ENCODE results near the gene FAM219B.
A peak's percentile ranks its signal among the peaks of the same experiment; 100 is the strongest.

Gene FAM219B

GRCh38 chr15:74885461-74885860 is 21.2 kb downstream of the FAM219B start:
- Histone ChIP-seq H3K27ac (ENCODE audit: low read depth, low read length) (no peak overlapping the region), H3K36me3 (ENCODE audit: control insufficient read depth, insufficient read depth, low read length) (no peaks in the 10 kb centered on the region), H3K27me3 (ENCODE audit: control insufficient read depth, insufficient read depth, low read length) (no peaks in the 10 kb centered on the region)

GRCh38 chr15:74884428-74885223 is 22.0 kb downstream of the FAM219B start:
- H3K9ac ChIP-seq (ENCODE audit: low read length) = no peak overlapping the region
- no peaks in the 10 kb centered on the region for H3K36me3 ChIP-seq (ENCODE audit: control insufficient read depth, insufficient read depth, low read length)
- no peak overlapping the region for H3K4me3 ChIP-seq (ENCODE audit: low read length)
- H3K27ac ChIP-seq (ENCODE audit: low read depth, low read length) = no peak overlapping the region
- no peaks in the 10 kb centered on the region for H3K27me3 ChIP-seq (ENCODE audit: control insufficient read depth, insufficient read depth, low read length)
- peaks cover 6% of the 10 kb centered on the region for H3K4me1 ChIP-seq (ENCODE audit: control insufficient read depth, insufficient read depth, low read length)

More at GRCh38 chr15:74885461-74885860, 21.2 kb downstream of the FAM219B start:
- Histone ChIP-seq H3K4me1 (ENCODE audit: control insufficient read depth, insufficient read depth, low read length) (peaks cover 7% of the 10 kb centered on the region), H3K9ac (ENCODE audit: low read length) (no peak overlapping the region), H3K4me3 (ENCODE audit: low read length) (no peak overlapping the region)

GRCh38 chr15:74882528-74882927 is 24.1 kb downstream of the FAM219B start:
- no peak overlapping the region for H3K9ac ChIP-seq (ENCODE audit: low read length)
- H3K36me3 ChIP-seq (ENCODE audit: control insufficient read depth, insufficient read depth, low read length) = no peaks in the 10 kb centered on the region
- H3K4me3 ChIP-seq (ENCODE audit: low read length) = no peak overlapping the region
- no peak overlapping the region for H3K27ac ChIP-seq (ENCODE audit: low read depth, low read length)
- H3K4me1 ChIP-seq (ENCODE audit: control insufficient read depth, insufficient read depth, low read length) = no peaks in the 10 kb centered on the region
- no peaks in the 10 kb centered on the region for H3K27me3 ChIP-seq (ENCODE audit: control insufficient read depth, insufficient read depth, low read length)

- Histone ChIP-seq H3K4me1 (ENCODE audit: control insufficient read depth, insufficient read depth, low read length) (no peaks in the 10 kb centered on the region), H3K4me3 (ENCODE audit: low read length) (no peak overlapping the region), H3K27me3 (ENCODE audit: control insufficient read depth, insufficient read depth, low read length) (no peaks in the 10 kb centered on the region), H3K36me3 (ENCODE audit: control insufficient read depth, insufficient read depth, low read length) (no peaks in the 10 kb centered on the region), H3K9ac (ENCODE audit: low read length) (no peak overlapping the region), H3K27ac (ENCODE audit: low read depth, low read length) (no peak overlapping the region)
Measured at GRCh38 chr15:74878273-74878672, 28.4 kb downstream of the FAM219B start.

- H3K36me3 ChIP-seq (ENCODE audit: control insufficient read depth, insufficient read depth, low read length) = no peaks in the 10 kb centered on the region
- H3K4me3 ChIP-seq (ENCODE audit: low read length) = peak overlapping the region; percentile 87
- H3K9ac ChIP-seq (ENCODE audit: low read length) = peak overlapping the region; percentile 84
- peak overlapping the region; percentile 84 for H3K27ac ChIP-seq (ENCODE audit: low read depth, low read length)
- H3K4me1 ChIP-seq (ENCODE audit: control insufficient read depth, insufficient read depth, low read length) = peaks cover 13% of the 10 kb centered on the region
- H3K27me3 ChIP-seq (ENCODE audit: control insufficient read depth, insufficient read depth, low read length) = no peaks in the 10 kb centered on the region
Measured at GRCh38 chr15:74873756-74874424, 32.8 kb downstream of the FAM219B start.

GRCh38 chr15:74873036-74873755 is 33.5 kb downstream of the FAM219B start, which contains the start of gene SCAMP2:
SCAMP2 (minus strand) TSS chr15:74873365; CDS start chr15:74873255, 110 bp downstream.
- Histone ChIP-seq H3K27ac (ENCODE audit: low read depth, low read length) (peak within 1 kb of the TSS; percentile 84), H3K27me3 (ENCODE audit: control insufficient read depth, insufficient read depth, low read length) (no peaks in the 10 kb centered on the region), H3K9ac (ENCODE audit: low read length) (peak within 1 kb of the TSS; percentile 84), H3K36me3 (ENCODE audit: control insufficient read depth, insufficient read depth, low read length) (no peaks in the 10 kb centered on the region), H3K4me3 (ENCODE audit: low read length) (peak within 1 kb of the TSS; percentile 87), H3K4me1 (ENCODE audit: control insufficient read depth, insufficient read depth, low read length) (peaks cover 13% of the 10 kb centered on the region)

GRCh38 chr15:74872702-74873035 is 34.0 kb downstream of the FAM219B start:
- Histone ChIP-seq H3K36me3 (ENCODE audit: control insufficient read depth, insufficient read depth, low read length) (no peaks in the 10 kb centered on the region), H3K9ac (ENCODE audit: low read length) (peak overlapping the region; percentile 35), H3K4me3 (ENCODE audit: low read length) (peak overlapping the region; percentile 87), H3K27me3 (ENCODE audit: control insufficient read depth, insufficient read depth, low read length) (no peaks in the 10 kb centered on the region), H3K4me1 (ENCODE audit: control insufficient read depth, insufficient read depth, low read length) (peaks cover 13% of the 10 kb centered on the region), H3K27ac (ENCODE audit: low read depth, low read length) (peak overlapping the region; percentile 84)

- Histone ChIP-seq H3K4me1 (ENCODE audit: control insufficient read depth, insufficient read depth, low read length) (peaks cover 13% of the 10 kb centered on the region), H3K27ac (ENCODE audit: low read depth, low read length) (peak overlapping the region; percentile 27), H3K27me3 (ENCODE audit: control insufficient read depth, insufficient read depth, low read length) (no peaks in the 10 kb centered on the region), H3K9ac (ENCODE audit: low read length) (peak overlapping the region; percentile 53), H3K36me3 (ENCODE audit: control insufficient read depth, insufficient read depth, low read length) (no peaks in the 10 kb centered on the region), H3K4me3 (ENCODE audit: low read length) (peak overlapping the region; percentile 5)
Measured at GRCh38 chr15:74870436-74871215, 36.0 kb downstream of the FAM219B start.

GRCh38 chr15:74869726-74870407 is 36.8 kb downstream of the FAM219B start:
- H3K27ac ChIP-seq (ENCODE audit: low read depth, low read length) = peak overlapping the region; percentile 35
- H3K9ac ChIP-seq (ENCODE audit: low read length) = no peak overlapping the region
- H3K4me3 ChIP-seq (ENCODE audit: low read length) = peak overlapping the region; percentile 5

GRCh38 chr15:74869372-74869725 is 37.3 kb downstream of the FAM219B start:
- Histone ChIP-seq H3K9ac (ENCODE audit: low read length) (no peak overlapping the region), H3K27me3 (ENCODE audit: control insufficient read depth, insufficient read depth, low read length) (no peaks in the 10 kb centered on the region), H3K4me3 (ENCODE audit: low read length) (peak overlapping the region; percentile 2), H3K36me3 (ENCODE audit: control insufficient read depth, insufficient read depth, low read length) (no peaks in the 10 kb centered on the region), H3K4me1 (ENCODE audit: control insufficient read depth, insufficient read depth, low read length) (peaks cover 13% of the 10 kb centered on the region), H3K27ac (ENCODE audit: low read depth, low read length) (peak overlapping the region; percentile 35)

More at GRCh38 chr15:74869726-74870407, 36.8 kb downstream of the FAM219B start:
- H3K4me1 ChIP-seq (ENCODE audit: control insufficient read depth, insufficient read depth, low read length) = peaks cover 13% of the 10 kb centered on the region
- H3K36me3 ChIP-seq (ENCODE audit: control insufficient read depth, insufficient read depth, low read length) = no peaks in the 10 kb centered on the region
- no peaks in the 10 kb centered on the region for H3K27me3 ChIP-seq (ENCODE audit: control insufficient read depth, insufficient read depth, low read length)

GRCh38 chr15:74868059-74868458 is 38.6 kb downstream of the FAM219B start:
- Histone ChIP-seq H3K9ac (ENCODE audit: low read length) (no peak overlapping the region), H3K27ac (ENCODE audit: low read depth, low read length) (no peak overlapping the region)

More at GRCh38 chr15:74868059-74868458, 38.6 kb downstream of the FAM219B start:
- H3K36me3 ChIP-seq (ENCODE audit: control insufficient read depth, insufficient read depth, low read length) = peaks cover 3% of the 10 kb centered on the region
- peak overlapping the region; percentile 4 for H3K4me3 ChIP-seq (ENCODE audit: low read length)
- H3K27me3 ChIP-seq (ENCODE audit: control insufficient read depth, insufficient read depth, low read length) = no peaks in the 10 kb centered on the region
- H3K4me1 ChIP-seq (ENCODE audit: control insufficient read depth, insufficient read depth, low read length) = peaks cover 13% of the 10 kb centered on the region

All from rectal smooth muscle tissue (tissue), 1 donor.